BJ (cell line): Measurements from ENCODE around the gene SNRPD3. TPM values are rescaled to one million over a fixed set of nuclear protein-coding genes. Genes with fewer than 3 reads are reported as not detected.

ENCODE experiments used
- CTCF ChIA-PET: fragments of 350-600 bp; formaldehyde crosslinking; extraction: SDS; loops from one replicate; lab custom pipeline; 2021; ENCODE audit warnings: antibody characterized with exemption, inconsistent platforms; lab: Yijun Ruan, JAX
- POLR2A ChIA-PET: fragments of 300-600 bp; sonication (Branson Sonifier 250); formaldehyde crosslinking; extraction: SDS; loops from one replicate; lab custom pipeline; 2021; ENCODE audit warnings: antibody characterized with exemption; lab: Charles Lee
- DNase-seq: peaks from one replicate; pipeline ENCODE4 v3.0.0-alpha.2; 2011; ENCODE audit warnings: low read depth
- H3K27me3 ChIP-seq: 2 replicates; pipeline ENCODE4 v1.6.0; 2011; ENCODE audit warnings: low read length; ENCODE audit not compliant: control insufficient read depth, insufficient read depth
- H3K36me3 ChIP-seq: 2 replicates; pipeline ENCODE4 v1.5.1; 2011; ENCODE audit warnings: low read length; ENCODE audit not compliant: control insufficient read depth, insufficient read depth
- H3K4me3 ChIP-seq: 2 replicates; pipeline ENCODE4 v1.5.1; 2011; ENCODE audit warnings: low read depth, mild to moderate bottlenecking, control low read depth, low read length
- CTCF ChIP-seq: IDR thresholded peaks from 2 replicates; pipeline ENCODE4 v1.5.1; 2011; ENCODE audit warnings: low read depth, mild to moderate bottlenecking, control low read depth, inconsistent platforms, low read length, moderate library complexity; ENCODE audit not compliant: insufficient read depth
- polyA plus RNA-seq: library from polyadenylated mRNA; depleted of rRNA; stranded (reverse); fragments of >200 nt; gene quantifications from 2 replicates; pipeline ENCODE4 v1.2.3, GENCODE V29; 2011

Gene SNRPD3
- polyA plus RNA-seq, 1 experiment = 168 TPM

DNA sequence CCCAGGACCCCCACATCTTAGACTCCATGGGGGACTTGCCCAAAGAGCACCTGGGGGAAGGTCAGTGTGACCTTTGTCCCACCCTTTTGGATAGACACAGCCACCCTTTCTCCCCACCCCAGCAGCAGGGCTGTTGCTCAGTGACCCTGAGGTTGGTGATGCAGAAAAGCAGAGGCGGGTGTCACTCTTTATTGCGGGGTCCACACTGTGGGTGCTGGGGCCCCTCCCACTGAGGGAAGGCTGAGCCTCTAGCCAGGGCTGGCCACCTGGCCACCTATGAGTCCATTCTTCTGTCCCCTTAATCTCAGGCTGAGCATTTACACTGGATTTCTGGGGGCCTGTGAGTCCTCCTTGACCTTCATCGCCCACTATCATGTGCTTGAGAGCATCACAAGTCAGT is 29.7 kb downstream of the SNRPD3 start:
- Histone ChIP-seq H3K4me3 (no peak overlapping the region), H3K36me3 (peaks cover 6% of the 10 kb centered on the region), H3K27me3 (no peaks in the 10 kb centered on the region)
- POLR2A ChIA-PET = no interaction called here
- no peak for TF ChIP-seq CTCF
- CTCF ChIA-PET = no interaction called here
- DNase-seq = no peak

DNA sequence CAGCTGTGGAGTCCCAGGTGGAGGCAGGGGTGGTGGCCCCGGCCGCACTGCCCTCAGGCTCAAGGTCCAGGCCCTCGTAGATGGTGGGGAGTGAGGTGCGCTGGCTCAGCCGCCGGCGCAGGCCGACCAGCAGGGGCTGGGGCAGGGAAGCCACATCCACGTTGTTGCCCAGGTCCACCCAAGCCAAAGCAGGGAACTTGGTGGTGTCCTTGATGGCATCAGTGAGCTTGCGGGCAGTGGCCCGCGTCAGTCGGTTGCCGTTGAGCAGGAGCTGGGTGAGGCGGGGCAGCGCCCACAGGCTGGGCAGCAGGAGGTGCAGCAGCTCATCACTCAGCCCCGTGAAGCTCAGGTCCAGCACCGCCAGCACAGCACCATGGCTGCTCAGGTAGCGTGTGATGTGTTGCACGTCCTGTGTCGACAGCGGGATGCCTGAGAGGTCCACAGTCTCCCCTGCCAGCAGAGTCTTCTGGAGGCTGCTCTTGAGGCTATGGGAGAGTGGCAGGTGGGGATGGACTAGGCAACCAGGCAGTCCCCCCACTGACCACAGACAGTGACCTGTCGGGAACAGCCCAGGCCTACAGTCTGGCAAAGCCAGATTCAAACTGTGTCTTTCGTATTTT is 30.2 kb downstream of the SNRPD3 start:
- DNase-seq = no peak
- H3K4me3 ChIP-seq = no peak overlapping the region
- ChIA-PET POLR2A (no interaction called here), CTCF (no interaction called here)
- H3K27me3 ChIP-seq = no peaks in the 10 kb centered on the region
- no peak for TF ChIP-seq CTCF
- peaks cover 6% of the 10 kb centered on the region for H3K36me3 ChIP-seq

DNA sequence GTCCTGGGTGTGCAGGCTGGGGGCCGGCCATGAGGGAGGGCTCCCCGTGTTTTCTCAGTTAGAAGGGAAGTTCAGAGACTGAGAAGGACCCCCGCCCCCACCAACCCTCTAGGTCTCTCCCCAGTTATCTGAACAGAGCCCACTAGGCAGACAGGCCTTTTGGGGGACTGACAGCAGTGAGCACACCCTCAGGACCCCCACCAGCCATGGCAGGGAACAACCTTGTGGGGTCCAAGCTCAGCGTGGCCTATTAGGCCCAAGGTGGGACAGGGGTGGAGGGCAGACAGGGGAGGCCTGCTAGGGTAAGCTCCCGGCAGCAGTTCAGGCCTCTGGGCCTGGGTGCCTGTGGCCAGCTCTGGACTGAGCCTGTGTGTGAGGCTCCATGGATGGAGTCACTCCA is 31.5 kb downstream of the SNRPD3 start:
- H3K36me3 ChIP-seq = peaks cover 6% of the 10 kb centered on the region
- DNase-seq = no peak
- CTCF ChIA-PET = no interaction called here
- TF ChIP-seq CTCF = no peak
- H3K27me3 ChIP-seq = no peaks in the 10 kb centered on the region
- POLR2A ChIA-PET = no interaction called here
- no peak overlapping the region for H3K4me3 ChIP-seq

DNA sequence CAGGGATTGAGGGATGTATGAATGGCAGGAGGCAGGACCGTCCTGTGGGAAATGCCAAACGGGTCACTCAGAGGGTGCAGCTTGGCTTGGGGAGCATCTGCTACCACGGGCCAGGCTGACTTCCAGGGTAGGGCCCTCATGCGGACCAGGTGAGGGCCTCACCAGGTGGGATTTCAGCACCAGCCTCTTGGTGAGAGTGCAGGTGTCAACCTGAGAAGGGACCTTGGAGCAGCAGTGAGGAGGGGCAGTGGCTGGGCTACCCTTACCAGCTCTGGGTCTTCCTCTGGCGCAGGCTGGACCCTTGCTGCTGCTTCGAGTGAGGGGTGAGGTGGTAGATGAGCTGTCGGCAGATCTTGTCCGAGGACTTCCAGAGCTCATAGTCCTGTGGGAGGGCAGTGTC is 32.1 kb downstream of the SNRPD3 start:
- CTCF ChIA-PET = no interaction called here

GRCh38 chr22:24588381-24588756 is 32.6 kb downstream of the SNRPD3 start:
- peaks cover 6% of the 10 kb centered on the region for H3K36me3 ChIP-seq
- TF ChIP-seq CTCF = no peak
- ChIA-PET POLR2A (no interaction called here), CTCF (no interaction called here)
- no peak for DNase-seq
- no peaks in the 10 kb centered on the region for H3K27me3 ChIP-seq
- no peak overlapping the region for H3K4me3 ChIP-seq

More for the DNA sequence above, 32.1 kb downstream of the SNRPD3 start:
- no peak overlapping the region for H3K4me3 ChIP-seq
- no peak for TF ChIP-seq CTCF
- H3K27me3 ChIP-seq = no peaks in the 10 kb centered on the region
- peaks cover 6% of the 10 kb centered on the region for H3K36me3 ChIP-seq
- DNase-seq = no peak
- POLR2A ChIA-PET = no interaction called here
